ENCODE results near the gene HSPB8. TPM values are rescaled to one million over a fixed set of nuclear protein-coding genes. Genes with fewer than 3 reads are reported as not detected.

HSPB8 gene
- total RNA-seq, 1 donor from 2014 or later = 47.9 TPM

DNA sequence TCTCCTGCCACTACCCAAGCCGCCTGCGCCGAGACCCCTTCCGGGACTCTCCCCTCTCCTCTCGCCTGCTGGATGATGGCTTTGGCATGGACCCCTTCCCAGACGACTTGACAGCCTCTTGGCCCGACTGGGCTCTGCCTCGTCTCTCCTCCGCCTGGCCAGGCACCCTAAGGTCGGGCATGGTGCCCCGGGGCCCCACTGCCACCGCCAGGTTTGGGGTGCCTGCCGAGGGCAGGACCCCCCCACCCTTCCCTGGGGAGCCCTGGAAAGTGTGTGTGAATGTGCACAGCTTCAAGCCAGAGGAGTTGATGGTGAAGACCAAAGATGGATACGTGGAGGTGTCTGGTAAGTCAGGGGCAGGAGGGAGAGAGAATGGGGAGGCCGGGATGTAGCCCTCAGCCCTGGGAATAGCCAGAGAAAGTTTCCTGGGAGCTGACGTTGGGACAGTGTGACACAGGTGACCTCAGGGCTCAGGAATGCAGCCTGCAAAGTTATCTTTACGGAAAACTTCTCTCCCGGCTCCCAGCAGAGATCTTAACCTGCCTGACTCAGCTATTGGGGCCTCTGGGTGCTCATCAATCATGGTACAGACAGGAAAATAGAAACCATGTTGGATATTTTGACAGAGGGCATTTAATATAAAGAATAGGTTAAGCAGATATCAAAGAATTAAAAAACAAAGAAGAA lies 747 bp downstream of the HSPB8 start:
- H3K4me1 ChIP-seq = peaks cover 43% of the 10 kb centered on the region
- no peaks in the 10 kb centered on the region for H3K27me3 ChIP-seq (ENCODE audit: low read depth)
- H3K27ac ChIP-seq = peak overlapping the region; percentile 86
- H3K9me3 ChIP-seq = no peaks in the 10 kb centered on the region
- peak overlapping the region; percentile 73 for H3K4me3 ChIP-seq
- H3K36me3 ChIP-seq = no peaks in the 10 kb centered on the region
- intact Hi-C loops (cut with DNase I) = no loop called here
- DNase-seq (no peak), ATAC-seq (peak; percentile 68 to 72)
- TF ChIP-seq, protein P1, sequence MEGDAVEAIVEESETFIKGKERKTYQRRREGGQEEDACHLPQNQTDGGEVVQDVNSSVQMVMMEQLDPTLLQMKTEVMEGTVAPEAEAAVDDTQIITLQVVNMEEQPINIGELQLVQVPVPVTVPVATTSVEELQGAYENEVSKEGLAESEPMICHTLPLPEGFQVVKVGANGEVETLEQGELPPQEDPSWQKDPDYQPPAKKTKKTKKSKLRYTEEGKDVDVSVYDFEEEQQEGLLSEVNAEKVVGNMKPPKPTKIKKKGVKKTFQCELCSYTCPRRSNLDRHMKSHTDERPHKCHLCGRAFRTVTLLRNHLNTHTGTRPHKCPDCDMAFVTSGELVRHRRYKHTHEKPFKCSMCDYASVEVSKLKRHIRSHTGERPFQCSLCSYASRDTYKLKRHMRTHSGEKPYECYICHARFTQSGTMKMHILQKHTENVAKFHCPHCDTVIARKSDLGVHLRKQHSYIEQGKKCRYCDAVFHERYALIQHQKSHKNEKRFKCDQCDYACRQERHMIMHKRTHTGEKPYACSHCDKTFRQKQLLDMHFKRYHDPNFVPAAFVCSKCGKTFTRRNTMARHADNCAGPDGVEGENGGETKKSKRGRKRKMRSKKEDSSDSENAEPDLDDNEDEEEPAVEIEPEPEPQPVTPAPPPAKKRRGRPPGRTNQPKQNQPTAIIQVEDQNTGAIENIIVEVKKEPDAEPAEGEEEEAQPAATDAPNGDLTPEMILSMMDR (IDR thresholded peaks at IDR 0.05) = no peak

DNA sequence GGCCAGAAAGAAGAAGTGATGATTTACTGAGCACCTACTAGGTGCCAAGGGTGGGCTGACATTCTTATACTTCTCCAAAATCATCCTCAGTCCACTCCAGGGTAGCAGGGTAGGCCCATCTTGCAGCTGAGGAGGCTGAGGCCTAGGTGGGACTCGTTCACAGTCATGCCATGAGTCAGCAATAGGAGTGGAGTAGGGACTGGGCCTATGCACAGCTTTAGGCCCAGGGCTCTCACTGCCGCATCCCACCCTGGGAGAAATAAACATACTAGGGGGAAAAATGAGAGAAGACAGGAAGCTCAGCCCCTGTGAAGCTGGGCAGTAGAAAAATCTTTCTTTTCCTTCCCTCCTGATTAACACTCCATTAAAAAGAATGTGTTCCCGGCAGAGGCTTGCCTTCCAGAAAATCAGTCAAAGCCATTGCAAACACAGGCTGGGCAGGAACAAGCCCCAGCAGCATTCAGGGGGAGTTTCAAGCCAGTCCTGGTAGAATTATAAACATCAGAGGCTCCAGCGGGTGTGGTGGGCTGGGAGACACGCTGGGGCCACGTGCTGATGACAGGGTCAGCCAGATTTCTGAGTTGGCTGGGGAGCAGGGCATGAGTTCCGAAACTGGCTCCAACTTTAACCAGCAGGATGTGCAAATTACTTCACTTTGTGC lies 1.8 kb downstream of the HSPB8 start:
- TF ChIP-seq, protein P1 (IDR thresholded peaks at IDR 0.05) = no peak
- Histone ChIP-seq H3K27ac (peak overlapping the region; percentile 86), H3K36me3 (no peaks in the 10 kb centered on the region), H3K27me3 (ENCODE audit: low read depth) (no peaks in the 10 kb centered on the region), H3K9me3 (no peaks in the 10 kb centered on the region), H3K4me1 (peaks cover 50% of the 10 kb centered on the region), H3K4me3 (peak overlapping the region; percentile 73)
- ATAC-seq (peak; percentile 31 to 42), DNase-seq (no peak)
- intact Hi-C loops (cut with DNase I) = no loop called here

DNA sequence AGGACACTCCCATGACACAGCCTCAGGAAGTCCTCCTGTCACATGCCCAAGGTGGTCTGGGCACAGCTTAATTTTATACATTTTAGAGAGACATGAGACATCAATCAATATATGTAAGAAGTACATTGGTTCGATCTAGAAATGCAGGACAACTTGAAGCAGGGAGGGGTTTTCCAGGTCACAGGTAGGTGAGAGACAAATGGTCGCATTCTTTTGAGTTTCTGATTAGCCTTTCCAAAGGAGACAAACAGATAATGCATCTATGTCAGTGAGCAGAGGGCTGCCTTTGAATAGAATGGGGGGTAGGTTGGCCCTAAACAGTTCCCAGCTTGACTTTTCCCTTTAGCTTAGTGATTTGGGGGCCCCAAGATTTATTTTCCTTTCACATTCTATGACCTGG lies 2.5 kb downstream of the HSPB8 start:
- peaks cover 2% of the 10 kb centered on the region for H3K36me3 ChIP-seq
- H3K9me3 ChIP-seq = no peaks in the 10 kb centered on the region
- H3K4me3 ChIP-seq = peak overlapping the region; percentile 73
- TF ChIP-seq, protein P1 (IDR thresholded peaks at IDR 0.05) = no peak
- H3K27me3 ChIP-seq (ENCODE audit: low read depth) = no peaks in the 10 kb centered on the region
- ATAC-seq (no peak), DNase-seq (no peak)
- H3K27ac ChIP-seq = peak overlapping the region; percentile 86
- H3K4me1 ChIP-seq = peaks cover 56% of the 10 kb centered on the region
- intact Hi-C loops (cut with DNase I) = no loop called here

DNA sequence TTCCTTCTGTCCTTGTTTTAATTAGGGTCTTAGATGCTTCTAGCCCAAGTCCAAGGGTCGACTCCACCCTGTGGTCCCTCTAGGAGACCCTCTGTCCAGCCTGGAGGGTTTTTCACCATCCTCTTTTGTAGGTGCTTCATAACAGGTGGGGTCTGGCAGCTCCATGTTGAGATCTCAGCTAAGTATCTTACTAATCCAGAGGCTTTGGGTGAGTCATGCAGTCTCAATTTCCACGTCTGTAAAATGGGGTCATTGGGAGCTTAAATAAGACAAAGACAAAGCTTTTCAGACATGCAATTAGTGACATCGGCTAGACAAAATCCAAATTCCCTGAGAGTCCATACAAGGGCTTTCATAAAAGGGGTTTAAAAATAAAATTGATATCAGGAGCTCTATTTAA lies 3.2 kb downstream of the HSPB8 start:
- Histone ChIP-seq H3K27ac (peak overlapping the region; percentile 86), H3K4me1 (peaks cover 61% of the 10 kb centered on the region), H3K36me3 (peaks cover 9% of the 10 kb centered on the region), H3K9me3 (no peaks in the 10 kb centered on the region), H3K27me3 (ENCODE audit: low read depth) (no peaks in the 10 kb centered on the region), H3K4me3 (peak overlapping the region; percentile 73)
- ATAC-seq (no peak), DNase-seq (no peak)
- intact Hi-C loops (cut with DNase I) = no loop called here
- TF ChIP-seq, protein P1 (IDR thresholded peaks at IDR 0.05) = no peak

DNA sequence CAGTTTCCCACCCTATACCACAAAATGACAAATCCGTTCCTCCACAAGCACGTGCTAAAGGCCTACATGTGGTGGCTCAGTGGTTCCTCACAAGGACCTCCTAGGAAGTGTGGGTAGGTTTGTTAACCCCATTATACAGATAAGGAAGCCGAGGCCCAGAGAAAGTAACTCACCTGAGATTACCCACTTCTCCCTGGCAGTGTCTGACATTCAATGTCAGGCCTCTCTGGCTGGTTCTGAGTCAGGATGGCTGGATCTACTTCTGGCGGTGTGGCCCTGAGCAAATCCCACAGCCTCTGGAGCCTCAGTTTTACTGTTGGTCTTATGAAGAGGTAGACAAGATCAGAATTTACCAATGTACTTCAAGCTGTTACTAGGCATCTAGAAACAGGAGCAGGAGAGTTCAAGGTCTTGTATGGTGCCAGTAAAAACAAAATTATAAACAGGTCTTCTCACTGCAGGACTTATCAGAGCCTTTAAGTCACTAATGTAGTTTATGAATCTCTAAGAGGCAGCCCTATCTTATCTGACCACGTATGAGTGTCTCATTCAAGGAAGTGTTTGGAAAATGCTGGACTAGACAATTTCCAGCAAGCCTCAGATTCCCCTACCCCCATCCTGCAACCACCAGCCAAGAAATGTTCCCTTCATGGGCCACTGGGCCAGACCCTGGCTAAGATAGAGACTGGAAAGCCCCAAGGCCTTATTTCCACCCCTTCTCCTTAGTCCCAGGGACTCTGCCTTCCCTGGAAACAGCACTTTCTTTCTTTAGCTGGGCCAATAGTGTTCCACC lies 4.2 kb downstream of the HSPB8 start:
- H3K27me3 ChIP-seq (ENCODE audit: low read depth) = no peaks in the 10 kb centered on the region
- ATAC-seq = no peak
- H3K9me3 ChIP-seq = no peaks in the 10 kb centered on the region
- H3K4me3 ChIP-seq = peak overlapping the region; percentile 73
- H3K4me1 ChIP-seq = peaks cover 67% of the 10 kb centered on the region
- H3K27ac ChIP-seq = peak overlapping the region; percentile 86
- intact Hi-C loops (cut with DNase I) = no loop called here
- H3K36me3 ChIP-seq = peaks cover 19% of the 10 kb centered on the region
- TF ChIP-seq, protein P1 (IDR thresholded peaks at IDR 0.05) = no peak
- DNase-seq = no peak

Measured in lower lobe of right lung (tissue), 2 donors.